ENCODE measurements around the gene TRIM24. TPM values are rescaled to one million over a fixed set of nuclear protein-coding genes. Genes with fewer than 3 reads are reported as not detected.
A peak's percentile ranks its signal among the peaks of the same experiment; 100 is the strongest.

The TRIM24 gene
- total and polyA plus RNA-seq, 10 of the 15 experiments (the other 5 are each of a cell fraction or from before 2014, with no cell fraction given) = 4.6 to 23.5 (median 13.6) TPM

- TF ChIP-seq MLLT1 (IDR thresholded peaks at IDR 0.05) (peak; percentile 80), FOXK2 (IDR thresholded peaks at IDR 0.05) (no peak), STAT1 (conservative IDR thresholded peaks at IDR 0.05) (no peak), SP1 (IDR thresholded peaks at IDR 0.05; ENCODE audit: low read depth, low read length) (no peak), IKZF1 (conservative IDR thresholded peaks at IDR 0.05) (peak; percentile 53), NR2C1 (IDR thresholded peaks at IDR 0.05) (no peak), ZBTB33 (IDR thresholded peaks at IDR 0.05) (no peak), EED (IDR thresholded peaks at IDR 0.05; ENCODE audit: low read depth) (0 out of 2 replicates have a peak, but pooled peaks have one; percentile 32), ZNF592 (IDR thresholded peaks at IDR 0.05) (no peak), CTCF (IDR thresholded peaks at IDR 0.05 in 2 of 3, conservative IDR thresholded peaks at IDR 0.05 in 1 of 3; ENCODE audit: control insufficient read depth in 2 of 3, extremely low read depth in 1 of 3, insufficient read depth in 1 of 3, low read depth in 3 of 3, low read length in 3 of 3) (no peak), TBL1XR1 (IDR thresholded peaks at IDR 0.05; ENCODE audit: low read depth, low read length) (peak; percentile 75), NFYA (IDR thresholded peaks at IDR 0.05; ENCODE audit: borderline replicate concordance, low read depth, low read length) (no peak), PML (IDR thresholded peaks at IDR 0.05; ENCODE audit: low read length) (no peak), CHD1 (IDR thresholded peaks at IDR 0.05; ENCODE audit: low read depth, low read length) (no peak), NKRF (conservative IDR thresholded peaks at IDR 0.05) (no peak), CBX3 (IDR thresholded peaks at IDR 0.05; ENCODE audit: borderline replicate concordance, low read depth) (no peak)
Observed at GRCh38 chr7:138542183-138542582, 82.1 kb downstream of the TRIM24 start (continued).

All from GM12878 (cell line).